ENCODE measurements around the gene MAP2K1.

DNA sequence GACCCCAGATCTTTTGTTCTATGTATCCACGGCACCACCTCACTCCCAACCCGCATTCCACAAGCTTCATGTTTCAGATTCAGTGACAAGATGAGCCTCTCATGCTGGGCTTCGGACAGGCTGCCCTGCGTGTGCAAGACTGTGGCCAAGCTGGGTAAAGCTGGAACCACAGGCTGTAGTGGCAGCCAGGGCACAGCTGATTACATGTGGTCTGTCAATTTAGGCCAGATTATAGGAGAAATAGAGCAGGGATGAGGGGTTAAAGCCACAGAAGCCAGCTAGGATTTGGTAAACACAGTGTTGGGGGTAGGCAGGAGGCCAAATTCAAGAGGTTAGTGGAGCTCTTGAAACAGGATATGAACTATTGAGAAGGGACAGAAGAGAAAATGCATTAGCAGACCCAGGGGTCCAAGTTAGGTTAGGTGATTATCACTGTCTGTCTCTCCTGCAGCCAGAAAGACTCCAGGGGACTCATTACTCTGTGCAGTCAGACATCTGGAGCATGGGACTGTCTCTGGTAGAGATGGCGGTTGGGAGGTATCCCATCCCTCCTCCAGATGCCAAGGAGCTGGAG is 97.9 kb downstream of the MAP2K1 start:
- TF ChIP-seq, protein P1, sequence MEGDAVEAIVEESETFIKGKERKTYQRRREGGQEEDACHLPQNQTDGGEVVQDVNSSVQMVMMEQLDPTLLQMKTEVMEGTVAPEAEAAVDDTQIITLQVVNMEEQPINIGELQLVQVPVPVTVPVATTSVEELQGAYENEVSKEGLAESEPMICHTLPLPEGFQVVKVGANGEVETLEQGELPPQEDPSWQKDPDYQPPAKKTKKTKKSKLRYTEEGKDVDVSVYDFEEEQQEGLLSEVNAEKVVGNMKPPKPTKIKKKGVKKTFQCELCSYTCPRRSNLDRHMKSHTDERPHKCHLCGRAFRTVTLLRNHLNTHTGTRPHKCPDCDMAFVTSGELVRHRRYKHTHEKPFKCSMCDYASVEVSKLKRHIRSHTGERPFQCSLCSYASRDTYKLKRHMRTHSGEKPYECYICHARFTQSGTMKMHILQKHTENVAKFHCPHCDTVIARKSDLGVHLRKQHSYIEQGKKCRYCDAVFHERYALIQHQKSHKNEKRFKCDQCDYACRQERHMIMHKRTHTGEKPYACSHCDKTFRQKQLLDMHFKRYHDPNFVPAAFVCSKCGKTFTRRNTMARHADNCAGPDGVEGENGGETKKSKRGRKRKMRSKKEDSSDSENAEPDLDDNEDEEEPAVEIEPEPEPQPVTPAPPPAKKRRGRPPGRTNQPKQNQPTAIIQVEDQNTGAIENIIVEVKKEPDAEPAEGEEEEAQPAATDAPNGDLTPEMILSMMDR (IDR thresholded peaks at IDR 0.05; ENCODE audit: insufficient read depth, low read depth, low read length): no peak
- no peak for TF ChIP-seq EZH2 (IDR thresholded peaks at IDR 0.05; ENCODE audit: insufficient read depth, low read length)
